H54 (cell line): Measurements from ENCODE around the gene TMEM260.
"Not testable (repeated sequence)": the region's sequence is repeated elsewhere in the genome, so short reads cannot be mapped to it uniquely, and the experiment has no call there.

Experiments used
- DNase-seq: peaks from one replicate; pipeline ENCODE4 v3.0.0; 2011; ENCODE audit warnings: low spot score, mixed read lengths; ENCODE audit not compliant: insufficient read length
- FAIRE-seq: peaks from 3 replicates; lab custom pipeline; 2011; peaks lifted over from hg19 to GRCh38; lab: Jason Lieb, UNC
- POLR2A ChIP-seq: IDR thresholded peaks from 2 replicates; pipeline ENCODE4 v1.6.1; 2011; ENCODE audit warnings: low read depth, mild to moderate bottlenecking, low read length

The TMEM260 gene

GRCh38 chr14:56581041-56581727 lies 1.6 kb downstream of the TMEM260 start:
- FAIRE-seq (no peak), DNase-seq (no peak)
- no peak for TF ChIP-seq POLR2A

DNA sequence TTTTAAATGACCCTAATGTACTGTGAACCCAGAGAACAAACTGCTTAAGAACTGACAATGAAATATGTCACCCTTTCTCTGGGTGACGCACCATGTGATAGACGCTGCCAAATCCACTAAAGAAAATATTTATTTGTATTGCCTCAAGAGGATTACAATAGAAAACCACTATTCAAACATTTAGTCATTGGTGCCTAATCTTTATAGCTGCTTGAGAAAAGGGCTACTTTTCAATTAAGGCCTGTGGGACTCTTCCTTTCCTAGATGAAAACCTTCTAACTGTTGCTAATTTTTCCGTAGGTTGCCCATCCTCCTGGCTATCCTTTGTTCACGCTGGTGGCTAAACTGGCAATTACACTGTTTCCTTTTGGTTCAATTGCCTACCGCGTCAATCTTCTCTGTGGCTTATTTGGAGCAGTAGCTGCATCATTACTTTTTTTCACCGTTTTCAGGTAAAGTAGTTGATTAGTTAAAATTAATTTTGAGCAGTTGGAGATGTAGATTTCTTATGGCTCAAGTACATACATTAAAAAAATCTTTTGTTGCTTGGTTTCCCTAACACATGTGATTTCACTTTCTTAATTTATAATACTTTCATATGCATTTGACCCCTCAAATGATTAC lies 6.0 kb downstream of the TMEM260 start:
- FAIRE-seq = no peak
- no peak for TF ChIP-seq POLR2A
- DNase-seq = no peak

GRCh38 chr14:56587701-56588100 lies 8.1 kb downstream of the TMEM260 start:
- FAIRE-seq (no peak), DNase-seq (no peak)
- TF ChIP-seq POLR2A = no peak

GRCh38 chr14:56590535-56590960 lies 10.9 kb downstream of the TMEM260 start:
- FAIRE-seq (no peak), DNase-seq (no peak)
- no peak for TF ChIP-seq POLR2A

DNA sequence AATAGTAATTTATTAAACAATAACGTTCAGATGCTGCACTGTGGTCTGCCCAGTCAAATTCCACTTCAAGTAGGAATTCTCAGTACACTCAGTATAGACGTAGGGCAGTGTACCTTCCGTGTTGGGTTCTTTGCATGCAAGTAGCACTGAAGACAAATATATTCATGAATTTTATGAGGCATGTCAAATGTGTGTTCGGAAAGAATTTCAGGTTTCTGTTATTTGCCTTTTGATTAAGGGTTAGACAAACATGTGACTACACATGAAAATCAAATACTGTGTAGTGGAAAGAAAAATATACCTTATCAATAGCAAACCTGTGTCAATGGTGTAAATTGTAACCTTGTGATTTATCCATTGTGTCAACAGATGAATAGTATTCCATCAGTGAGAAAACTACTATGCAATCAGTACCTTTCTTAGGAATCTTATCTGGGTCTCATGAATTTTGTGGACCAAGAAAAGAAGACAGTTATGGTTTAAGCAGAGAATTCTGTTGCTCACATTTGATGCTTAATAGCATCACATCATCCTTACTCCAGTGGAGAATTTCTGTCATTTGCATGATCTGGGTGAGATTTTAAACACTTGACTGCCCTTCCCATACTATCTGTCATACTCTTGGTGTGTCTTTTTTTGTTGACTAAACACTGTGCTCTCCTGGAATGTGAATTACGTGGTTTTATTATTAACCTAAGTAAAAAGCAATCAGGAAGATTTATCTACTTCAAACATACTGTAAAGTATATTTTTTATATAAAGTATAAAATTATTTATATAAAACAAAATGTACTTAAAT lies 13.3 kb downstream of the TMEM260 start:
- no peak for DNase-seq
- TF ChIP-seq POLR2A = no peak
- FAIRE-seq = no peak

- FAIRE-seq (no peak), DNase-seq (no peak)
- TF ChIP-seq POLR2A = no peak
These were observed 14.8 kb downstream of the TMEM260 start for GRCh38 chr14:56594428-56594827.

DNA sequence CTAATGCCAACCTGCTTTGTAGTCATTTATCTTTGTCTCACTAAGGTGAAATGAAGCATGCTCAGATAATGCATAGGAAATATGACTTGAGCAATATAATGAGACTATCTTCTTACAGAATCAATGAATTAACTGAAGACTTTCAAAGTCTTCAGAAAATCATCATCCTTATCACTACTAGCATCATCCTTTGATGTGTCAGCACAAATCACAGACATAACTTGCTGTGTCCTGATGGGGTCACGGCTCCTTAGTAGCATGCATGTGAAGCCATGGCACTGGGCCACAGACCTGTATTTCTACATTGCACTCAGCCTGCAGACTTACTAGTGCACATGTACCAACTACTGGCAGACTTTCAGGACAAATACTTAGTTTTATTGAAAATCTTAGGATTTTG lies 18.9 kb downstream of the TMEM260 start:
- no peak for TF ChIP-seq POLR2A
- FAIRE-seq (no peak), DNase-seq (no peak)

DNA sequence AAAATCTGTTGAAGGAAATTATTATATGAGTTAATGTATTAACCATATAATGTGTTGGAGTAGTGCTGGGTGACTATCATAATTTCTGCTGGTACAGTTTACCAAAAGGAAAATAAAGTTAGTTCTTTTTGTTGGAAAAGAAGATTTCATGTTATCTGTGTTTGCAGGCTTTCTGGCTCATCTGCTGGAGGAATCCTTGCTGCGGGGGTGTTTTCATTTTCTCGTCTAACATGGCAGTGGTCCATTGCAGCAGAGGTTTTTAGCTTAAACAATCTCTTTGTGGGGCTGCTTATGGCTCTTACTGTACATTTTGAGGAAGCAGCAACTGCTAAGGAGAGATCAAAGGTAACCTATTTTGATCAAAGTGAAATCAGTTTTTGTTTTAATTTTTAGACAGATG lies 24.1 kb downstream of the TMEM260 start:
- DNase-seq (no peak), FAIRE-seq (no peak)
- no peak for TF ChIP-seq POLR2A

- no peak for TF ChIP-seq POLR2A
- DNase-seq (no peak), FAIRE-seq (no peak)
These were observed 29.1 kb downstream of the TMEM260 start for GRCh38 chr14:56608689-56609088.

DNA sequence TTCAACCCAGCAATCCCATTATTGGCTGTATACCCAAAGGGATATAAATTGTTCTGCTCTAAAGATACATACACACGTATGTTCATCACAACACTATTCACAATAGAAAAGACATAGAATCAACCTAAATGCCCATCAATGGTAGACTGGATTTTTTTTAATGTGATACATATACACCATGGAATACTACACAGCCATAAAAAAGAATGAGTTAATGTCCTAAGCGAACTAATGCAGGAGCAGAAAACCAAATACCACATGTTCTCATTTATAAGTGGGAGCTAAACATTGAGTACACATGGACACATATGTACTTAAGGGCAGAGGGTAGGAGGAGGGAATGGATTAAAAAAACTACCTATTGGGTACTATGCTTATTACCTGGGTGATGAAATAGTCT lies 32.1 kb downstream of the TMEM260 start:
- not testable (repeated sequence) for FAIRE-seq, DNase-seq

GRCh38 chr14:56617084-56617483 lies 37.5 kb downstream of the TMEM260 start:
- TF ChIP-seq POLR2A = no peak
- no peak for DNase-seq
- no peak for FAIRE-seq

- DNase-seq (no peak), FAIRE-seq (no peak)
- TF ChIP-seq POLR2A = no peak
These were observed 51.1 kb downstream of the TMEM260 start for GRCh38 chr14:56630707-56631106.

GRCh38 chr14:56632195-56632594 lies 52.6 kb downstream of the TMEM260 start:
- DNase-seq (no peak), FAIRE-seq (no peak)
- no peak for TF ChIP-seq POLR2A

DNA sequence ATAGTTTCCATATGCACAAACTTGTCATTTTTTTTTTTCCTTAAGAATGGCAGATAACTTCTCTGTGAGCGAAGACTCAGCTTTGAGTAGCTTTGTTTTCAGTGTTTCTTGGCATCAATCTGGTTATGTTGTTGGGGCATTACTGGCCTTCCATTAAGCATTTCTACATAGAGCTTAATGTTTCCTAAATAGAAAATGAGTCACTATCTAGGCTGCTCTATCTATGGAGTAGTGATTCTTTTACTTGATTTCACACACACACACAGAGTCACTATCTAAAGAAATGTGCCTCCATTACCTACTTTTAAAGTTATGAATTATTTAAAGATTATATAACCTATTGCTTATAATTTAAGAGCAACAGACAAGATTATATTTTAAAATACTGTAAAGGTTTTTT lies 53.9 kb downstream of the TMEM260 start:
- DNase-seq (no peak), FAIRE-seq (no peak)
- TF ChIP-seq POLR2A = no peak
